Measurements from ENCODE around the gene MSL1.

MSL1 gene

GRCh38 chr17:40153603-40154236, 31.9 kb downstream of the MSL1 start:
- TF ChIP-seq EZH2phosphoT487 (IDR thresholded peaks at IDR 0.05; ENCODE audit: borderline replicate concordance, low read length), result no peak
- no peak for TF ChIP-seq CTCF (IDR thresholded peaks at IDR 0.05; ENCODE audit: low read depth, low read length, poor library complexity, severe bottlenecking)
- peaks cover 4% of the 10 kb centered on the region for H3K4me1 ChIP-seq (ENCODE audit: control insufficient read depth, low read length)
- no peak overlapping the region for H3K27ac ChIP-seq (ENCODE audit: low read depth, low read length)
- no peaks in the 10 kb centered on the region for H3F3A ChIP-seq (ENCODE audit: control insufficient read depth, insufficient read depth)
- H4K20me1 ChIP-seq (ENCODE audit: control insufficient read depth, insufficient read depth, low read depth, low read length), result peaks cover 3% of the 10 kb centered on the region; the same call in 1 of the 2 replicates
- no peak overlapping the region for H3K4me2 ChIP-seq (ENCODE audit: low read length)
- H3K79me2 ChIP-seq (ENCODE audit: control insufficient read depth, low read length), result peaks cover 82% of the 10 kb centered on the region
- H3K36me3 ChIP-seq (ENCODE audit: control insufficient read depth, low read length), result peaks cover 67% of the 10 kb centered on the region
- H3K27me3 ChIP-seq (ENCODE audit: control insufficient read depth, low read length), result no peaks in the 10 kb centered on the region
- H3K9me2 ChIP-seq (replicated peaks; ENCODE audit: control insufficient read depth, low read length), result no peaks in the 10 kb centered on the region
- H3K4me3 ChIP-seq (ENCODE audit: low read length), result no peak overlapping the region
- H3K9me3 ChIP-seq (ENCODE audit: control insufficient read depth, insufficient read depth, low read length), result no peaks in the 10 kb centered on the region

GRCh38 chr17:40157973-40158372, 36.2 kb downstream of the MSL1 start:
- Histone ChIP-seq H3K27me3 (ENCODE audit: control insufficient read depth, low read length) (no peaks in the 10 kb centered on the region), H3K36me3 (ENCODE audit: control insufficient read depth, low read length) (peaks cover 64% of the 10 kb centered on the region), H3K4me3 (ENCODE audit: low read length) (no peak overlapping the region), H3K9me2 (replicated peaks; ENCODE audit: control insufficient read depth, low read length) (no peaks in the 10 kb centered on the region), H3K4me1 (ENCODE audit: control insufficient read depth, low read length) (peaks cover 3% of the 10 kb centered on the region), H3K9me3 (ENCODE audit: control insufficient read depth, insufficient read depth, low read length) (no peaks in the 10 kb centered on the region), H3K79me2 (ENCODE audit: control insufficient read depth, low read length) (peaks cover 60% of the 10 kb centered on the region), H3K4me2 (ENCODE audit: low read length) (no peak overlapping the region), H3F3A (ENCODE audit: control insufficient read depth, insufficient read depth) (no peaks in the 10 kb centered on the region), H4K20me1 (ENCODE audit: control insufficient read depth, insufficient read depth, low read depth, low read length) (0 out of 2 replicates have a peak, but pooled peaks cover 3% of the 10 kb centered on the region), H3K27ac (ENCODE audit: low read depth, low read length) (no peak overlapping the region)
- TF ChIP-seq CTCF (IDR thresholded peaks at IDR 0.05; ENCODE audit: low read depth, low read length, poor library complexity, severe bottlenecking), result no peak
- TF ChIP-seq EZH2phosphoT487 (IDR thresholded peaks at IDR 0.05; ENCODE audit: borderline replicate concordance, low read length), result no peak

GRCh38 chr17:40158438-40159013, 36.8 kb downstream of the MSL1 start:
- Histone ChIP-seq H3K4me1 (ENCODE audit: control insufficient read depth, low read length) (no peaks in the 10 kb centered on the region), H3K36me3 (ENCODE audit: control insufficient read depth, low read length) (peaks cover 64% of the 10 kb centered on the region), H3K9me2 (replicated peaks; ENCODE audit: control insufficient read depth, low read length) (no peaks in the 10 kb centered on the region), H3K9me3 (ENCODE audit: control insufficient read depth, insufficient read depth, low read length) (no peaks in the 10 kb centered on the region), H4K20me1 (ENCODE audit: control insufficient read depth, insufficient read depth, low read depth, low read length) (0 out of 2 replicates have a peak, but pooled peaks cover 2% of the 10 kb centered on the region), H3K27ac (ENCODE audit: low read depth, low read length) (no peak overlapping the region), H3K79me2 (ENCODE audit: control insufficient read depth, low read length) (peaks cover 55% of the 10 kb centered on the region), H3F3A (ENCODE audit: control insufficient read depth, insufficient read depth) (no peaks in the 10 kb centered on the region), H3K4me3 (ENCODE audit: low read length) (no peak overlapping the region), H3K27me3 (ENCODE audit: control insufficient read depth, low read length) (no peaks in the 10 kb centered on the region), H3K4me2 (ENCODE audit: low read length) (no peak overlapping the region)
- no peak for TF ChIP-seq CTCF (IDR thresholded peaks at IDR 0.05; ENCODE audit: low read depth, low read length, poor library complexity, severe bottlenecking)
- no peak for TF ChIP-seq EZH2phosphoT487 (IDR thresholded peaks at IDR 0.05; ENCODE audit: borderline replicate concordance, low read length)

Measured in DOHH2 (cell line).